Measurements from ENCODE around the gene IFNAR2. TPM values are rescaled to one million over a fixed set of nuclear protein-coding genes. Genes with fewer than 3 reads are reported as not detected.
"Not testable (repeated sequence)": the region's sequence is repeated elsewhere in the genome, so short reads cannot be mapped to it uniquely, and the experiment has no call there.

IFNAR2 gene
- total and polyA plus RNA-seq, 2 experiments from 2014 or later, result 18.2 to 19.6 TPM

GRCh38 chr21:33249331-33250002, 19.7 kb downstream of the IFNAR2 start:
- WGBS (ENCODE audit: low lambda C conversion rate, missing lambda C conversion rate), result 89% methylated on average over 7 of the region's 7 CpGs
- TF ChIP-seq CTCF (IDR thresholded peaks at IDR 0.05; ENCODE audit: poor library complexity), result no peak
- no peak for TF ChIP-seq EZH2 (IDR thresholded peaks at IDR 0.05; ENCODE audit: borderline replicate concordance)
- TF ChIP-seq EZH2phosphoT487 (IDR thresholded peaks at IDR 0.05; ENCODE audit: low read depth, severe bottlenecking, unreplicated experiment), result no peak

GRCh38 chr21:33251119-33251518, 21.4 kb downstream of the IFNAR2 start:
- Histone ChIP-seq H2AFZ (no peak overlapping the region), H3K4me2 (no peak overlapping the region), H3K4me1 (ENCODE audit: insufficient read depth) (no peaks in the 10 kb centered on the region), H3K27ac (no peak overlapping the region), H3K9me2 (replicated peaks; ENCODE audit: insufficient read depth) (no peaks in the 10 kb centered on the region), H3K4me3 (no peak overlapping the region), H3K9me3 (ENCODE audit: low read depth) (no peaks in the 10 kb centered on the region), H3K27me3 (no peaks in the 10 kb centered on the region), H4K20me1 (ENCODE audit: insufficient read depth, poor library complexity, severe bottlenecking) (no peaks in the 10 kb centered on the region), H3K36me3 (replicated peaks; ENCODE audit: insufficient read depth, low read depth) (no peaks in the 10 kb centered on the region), H3K79me2 (no peaks in the 10 kb centered on the region)
- TF ChIP-seq EZH2phosphoT487 (IDR thresholded peaks at IDR 0.05; ENCODE audit: low read depth, severe bottlenecking, unreplicated experiment) (no peak), EZH2 (IDR thresholded peaks at IDR 0.05; ENCODE audit: borderline replicate concordance) (no peak), CTCF (IDR thresholded peaks at IDR 0.05; ENCODE audit: poor library complexity) (no peak)
- DNase-seq (ENCODE audit: low spot score), result no peak
- WGBS (ENCODE audit: low lambda C conversion rate, missing lambda C conversion rate), result 100% methylated on average over 2 of the region's 2 CpGs

More at GRCh38 chr21:33249331-33250002, 19.7 kb downstream of the IFNAR2 start:
- Histone ChIP-seq H3K79me2 (no peaks in the 10 kb centered on the region), H3K9me3 (ENCODE audit: low read depth) (no peaks in the 10 kb centered on the region), H3K4me3 (no peak overlapping the region), H3K4me2 (no peak overlapping the region), H4K20me1 (ENCODE audit: insufficient read depth, poor library complexity, severe bottlenecking) (no peaks in the 10 kb centered on the region), H3K36me3 (replicated peaks; ENCODE audit: insufficient read depth, low read depth) (no peaks in the 10 kb centered on the region), H3K27ac (no peak overlapping the region), H2AFZ (no peak overlapping the region), H3K9me2 (replicated peaks; ENCODE audit: insufficient read depth) (no peaks in the 10 kb centered on the region), H3K27me3 (no peaks in the 10 kb centered on the region), H3K4me1 (ENCODE audit: insufficient read depth) (no peaks in the 10 kb centered on the region)
- DNase-seq (ENCODE audit: low spot score), result no peak

GRCh38 chr21:33253382-33253781, 23.6 kb downstream of the IFNAR2 start:
- H3K79me2 ChIP-seq; H3K4me2 ChIP-seq; H3K4me1 ChIP-seq (ENCODE audit: insufficient read depth); H3K27ac ChIP-seq; H3K9me2 ChIP-seq (replicated peaks; ENCODE audit: insufficient read depth); DNase-seq (ENCODE audit: low spot score); H4K20me1 ChIP-seq (ENCODE audit: insufficient read depth, poor library complexity, severe bottlenecking); H3K27me3 ChIP-seq; H3K9me3 ChIP-seq (ENCODE audit: low read depth); H2AFZ ChIP-seq; H3K4me3 ChIP-seq; H3K36me3 ChIP-seq (replicated peaks; ENCODE audit: insufficient read depth, low read depth): not testable (repeated sequence)
- 91% methylated on average over 6 of the region's 6 CpGs for WGBS (ENCODE audit: low lambda C conversion rate, missing lambda C conversion rate)

- Histone ChIP-seq H4K20me1 (ENCODE audit: insufficient read depth, poor library complexity, severe bottlenecking) (no peaks in the 10 kb centered on the region), H3K36me3 (replicated peaks; ENCODE audit: insufficient read depth, low read depth) (no peaks in the 10 kb centered on the region), H2AFZ (no peak overlapping the region), H3K4me3 (no peak overlapping the region), H3K4me1 (ENCODE audit: insufficient read depth) (no peaks in the 10 kb centered on the region), H3K27ac (no peak overlapping the region), H3K79me2 (no peaks in the 10 kb centered on the region), H3K4me2 (no peak overlapping the region), H3K9me3 (ENCODE audit: low read depth) (no peaks in the 10 kb centered on the region), H3K9me2 (replicated peaks; ENCODE audit: insufficient read depth) (no peaks in the 10 kb centered on the region), H3K27me3 (no peaks in the 10 kb centered on the region)
- DNase-seq (ENCODE audit: low spot score), result no peak
- 96% methylated on average over 5 of the region's 5 CpGs for WGBS (ENCODE audit: low lambda C conversion rate, missing lambda C conversion rate)
- TF ChIP-seq CTCF (IDR thresholded peaks at IDR 0.05; ENCODE audit: poor library complexity), result no peak
- TF ChIP-seq EZH2 (IDR thresholded peaks at IDR 0.05; ENCODE audit: borderline replicate concordance), result no peak
- no peak for TF ChIP-seq EZH2phosphoT487 (IDR thresholded peaks at IDR 0.05; ENCODE audit: low read depth, severe bottlenecking, unreplicated experiment)
Observed at GRCh38 chr21:33254766-33255165, 25.0 kb downstream of the IFNAR2 start.

All from hepatocyte (in vitro differentiated cells).